Transverse colon (tissue), 4 donors: ENCODE measurements around the gene NAB2. TPM values are rescaled to one million over a fixed set of nuclear protein-coding genes. Genes with fewer than 3 reads are reported as not detected.

ENCODE experiments used
- DNase-seq: peaks from one replicate; pipeline ENCODE4 v3.0.0-alpha.2; 2019
- H3K27ac ChIP-seq, 4 donors: fragments of 200-600 bp; sonication (generic); 2 replicates each; pipeline ENCODE4 v1.5.1; 2016 to 2018; ENCODE audit warnings: inconsistent platforms in 4 of 4
- H3K27me3 ChIP-seq: fragments of 200-600 bp; sonication (generic); 2 replicates; pipeline ENCODE4 v1.5.1; 2017; ENCODE audit warnings: inconsistent platforms
- H3K36me3 ChIP-seq, 4 donors: fragments of 200-600 bp; sonication (generic); 2 replicates each; pipeline ENCODE4 v1.5.1; 2017 to 2019; ENCODE audit warnings: inconsistent platforms in 4 of 4
- H3K4me1 ChIP-seq, 4 donors: fragments of 200-600 bp; sonication (generic); 2 replicates each; pipeline ENCODE4 v1.5.1; 2017 to 2020; ENCODE audit warnings: inconsistent platforms in 4 of 4
- H3K4me3 ChIP-seq, 4 donors: fragments of 200-600 bp; sonication (generic); 1 replicate in 1 of 4; 2 replicates in 3 of 4; pipeline versions ENCODE4 v1.5.1 to v1.6.1; 2017 to 2019; ENCODE audit warnings: inconsistent platforms in 4 of 4
- H3K9me3 ChIP-seq, 2 donors: fragments of 200-600 bp; sonication (generic); 2 replicates each; pipeline ENCODE4 v1.5.1; 2017 to 2019; ENCODE audit warnings: inconsistent platforms in 2 of 2
- EP300 ChIP-seq: sonication (generic); formaldehyde crosslinking; IDR thresholded peaks from one replicate; pipeline ENCODE4 v1.6.1; 2017; ENCODE audit warnings: antibody characterized with exemption, low read depth
- POLR2A ChIP-seq: fragments of 450-650 bp; IDR thresholded peaks from one replicate; pipeline ENCODE4 v1.6.1; 2016; ENCODE audit warnings: antibody characterized with exemption, mild to moderate bottlenecking, moderate library complexity
- POLR2AphosphoS5 ChIP-seq, 3 donors: sonication (generic); formaldehyde crosslinking; IDR thresholded peaks; one replicate each; pipeline ENCODE4 v1.6.1; 2016; ENCODE audit warnings: antibody characterized with exemption in 3 of 3
- WGBS, 2 donors: methylation state at CpG; one replicate each; pipeline ENCODE4 v1.1.5; 2018; ENCODE audit warnings: low coverage in 1 of 2; 5-methylcytosine and 5-hydroxymethylcytosine counted together
- in situ Hi-C, 4 donors: fragments of 200-750 bp; cut with MboI; loops; one replicate each; pipeline versions ENCODE4 v1.15.0 to v1.15.1; 2017; ENCODE audit warnings: low sequenced_read_pairs in 3 of 4, low pct_ligation_motif_present in 1 of 4, low pct_unique_long_range_greater_than_20kb in 1 of 4
- intact Hi-C: fragments of 100-400 bp; cut with DNase I; formaldehyde crosslinking; loops from one replicate; pipeline ENCODE4 v1.15.1; 2023; ENCODE audit warnings: low total_unique reads
- total RNA-seq, 4 donors: library from RNA; depleted of rRNA; stranded (reverse); fragments of >200 nt; gene quantifications; one replicate each; pipeline ENCODE4 v1.1.0, GENCODE V29; 2016
- TF ChIP-seq, protein P1 (sequence below), 5 experiments: fragments of 200-600 bp in 3 of 5; fragments of 450-650 bp in 2 of 5; sonication (generic) in 3 of 5; IDR thresholded peaks; 1 replicate in 2 of 5; 2 replicates in 3 of 5; pipeline ENCODE4 v1.5.1; 2016 to 2017; ENCODE audit warnings: antibody characterized with exemption in 5 of 5, inconsistent platforms in 3 of 5, mild to moderate bottlenecking in 2 of 5, moderate library complexity in 1 of 5

The NAB2 gene
- total RNA-seq, 4 donors from 2014 or later, result 2.6 to 9.1 (median 4.7) TPM

DNA sequence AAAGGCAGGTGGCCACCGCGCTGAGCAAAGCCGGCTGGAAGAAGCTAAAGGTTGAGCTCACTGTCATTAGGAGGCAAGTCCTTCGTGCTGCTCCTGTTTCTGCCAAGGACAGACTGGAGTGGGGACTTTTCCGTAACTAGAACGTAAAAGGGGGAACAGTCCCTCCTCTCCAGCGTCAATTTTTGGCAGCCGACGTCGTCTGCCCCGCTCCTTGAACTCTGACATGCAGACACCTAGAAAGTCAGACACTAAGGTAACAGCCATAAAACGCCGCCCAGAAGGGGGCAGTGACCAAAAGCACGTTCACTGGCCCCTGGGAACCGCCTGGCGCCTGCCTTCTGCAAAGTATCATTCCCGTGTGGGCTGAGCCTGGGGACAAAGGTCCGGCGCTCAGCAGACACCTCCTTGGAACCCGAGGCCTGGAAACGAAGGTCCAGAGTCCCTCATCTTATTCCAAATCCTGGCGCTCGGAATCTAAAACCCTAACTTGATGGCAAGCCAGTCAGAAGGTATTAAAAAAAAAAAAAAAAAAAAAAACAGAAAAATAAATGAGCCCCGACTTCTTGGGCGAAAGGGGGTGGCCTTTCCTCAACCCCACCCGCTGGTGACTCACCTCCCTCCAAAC lies 38.3 kb downstream of the NAB2 start:
- in situ Hi-C loops, result no loop called here
- WGBS, 2 donors, result 6 to 7% methylated on average over 12 to 26 of the region's 26 CpGs
- H3K36me3 ChIP-seq, result no peaks in the 10 kb centered on the region
- peak overlapping the region; percentile 94 to 99 (median 96) for H3K27ac ChIP-seq
- peak overlapping the region; percentile 55 to 79 (median 64) for H3K4me3 ChIP-seq
- peak; percentile 90 for DNase-seq
- no peaks in the 10 kb centered on the region for H3K27me3 ChIP-seq
- TF ChIP-seq POLR2A, result no peak
- TF ChIP-seq EP300, result no peak
- TF ChIP-seq POLR2AphosphoS5 (IDR thresholded peaks at IDR 0.05), result peak in 2 of 3 donors; percentile 63 to 83
- TF ChIP-seq, protein P1, sequence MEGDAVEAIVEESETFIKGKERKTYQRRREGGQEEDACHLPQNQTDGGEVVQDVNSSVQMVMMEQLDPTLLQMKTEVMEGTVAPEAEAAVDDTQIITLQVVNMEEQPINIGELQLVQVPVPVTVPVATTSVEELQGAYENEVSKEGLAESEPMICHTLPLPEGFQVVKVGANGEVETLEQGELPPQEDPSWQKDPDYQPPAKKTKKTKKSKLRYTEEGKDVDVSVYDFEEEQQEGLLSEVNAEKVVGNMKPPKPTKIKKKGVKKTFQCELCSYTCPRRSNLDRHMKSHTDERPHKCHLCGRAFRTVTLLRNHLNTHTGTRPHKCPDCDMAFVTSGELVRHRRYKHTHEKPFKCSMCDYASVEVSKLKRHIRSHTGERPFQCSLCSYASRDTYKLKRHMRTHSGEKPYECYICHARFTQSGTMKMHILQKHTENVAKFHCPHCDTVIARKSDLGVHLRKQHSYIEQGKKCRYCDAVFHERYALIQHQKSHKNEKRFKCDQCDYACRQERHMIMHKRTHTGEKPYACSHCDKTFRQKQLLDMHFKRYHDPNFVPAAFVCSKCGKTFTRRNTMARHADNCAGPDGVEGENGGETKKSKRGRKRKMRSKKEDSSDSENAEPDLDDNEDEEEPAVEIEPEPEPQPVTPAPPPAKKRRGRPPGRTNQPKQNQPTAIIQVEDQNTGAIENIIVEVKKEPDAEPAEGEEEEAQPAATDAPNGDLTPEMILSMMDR (IDR thresholded peaks at IDR 0.05), result peak in 4 of 5 experiments; percentile 21 to 45 (median 28)
- peaks cover 21 to 41% (median 33%) of the 10 kb centered on the region in 4 donors for H3K4me1 ChIP-seq
- intact Hi-C loops, result no loop called here
- H3K9me3 ChIP-seq, result no peaks in the 10 kb centered on the region

DNA sequence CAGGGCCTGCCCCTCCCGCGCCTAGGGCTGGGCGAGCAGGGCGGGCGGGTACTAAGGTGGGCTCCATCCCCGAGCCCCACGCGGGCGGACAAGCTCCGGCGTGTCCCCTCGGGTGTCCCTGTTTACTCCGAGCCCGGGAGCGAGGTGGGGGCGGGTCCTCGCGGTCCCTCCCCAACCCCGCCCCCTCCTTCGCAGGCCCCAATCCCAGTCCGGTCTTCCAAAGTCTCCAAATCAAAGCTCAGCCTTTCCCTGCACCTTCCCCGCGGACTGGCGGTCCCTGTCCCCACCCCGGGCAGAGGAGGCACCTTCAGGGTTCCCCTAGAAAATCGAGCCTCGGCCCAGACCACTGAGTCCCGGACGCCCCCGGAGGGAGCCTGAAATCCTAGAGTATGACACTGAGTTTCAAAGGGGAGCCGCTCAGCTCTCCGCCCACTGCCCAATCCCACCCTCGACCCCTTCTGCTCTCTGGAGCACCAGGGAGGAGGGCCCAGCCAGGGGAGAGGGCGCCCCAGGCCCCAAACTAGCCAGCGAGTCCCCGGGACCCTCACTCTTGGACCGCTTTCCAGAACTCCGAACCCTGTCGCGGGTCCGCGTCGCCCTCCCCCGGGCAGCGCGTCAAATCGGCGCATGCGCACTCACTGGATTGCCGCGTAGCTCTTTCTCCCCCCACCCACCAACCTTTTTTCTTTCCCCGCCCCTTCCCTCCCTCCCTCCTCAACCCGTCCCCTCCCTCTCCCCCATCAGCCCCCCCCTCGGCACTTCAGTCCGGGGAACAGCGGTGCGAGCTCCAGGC lies 39.0 kb downstream of the NAB2 start, which contains the start of gene LRP1:
Gene LRP1 (plus strand): TSS at position 758 of the 793 bp plus-strand sequence. CDS start 482 bp downstream, outside the sequence.
- peak; percentile 88 for DNase-seq
- in situ Hi-C loops, result no loop called here
- H3K4me3 ChIP-seq, result peak within 1 kb of the TSS; percentile 55 to 79 (median 64)
- H3K27me3 ChIP-seq, result no peaks in the 10 kb centered on the region
- peaks cover 27 to 48% (median 39%) of the 10 kb centered on the region in 4 donors for H3K4me1 ChIP-seq
- 1% methylated on average over 42 of the region's 57 CpGs; no CpG with 5 or more reads in 1 of the 2 donors for WGBS, 2 donors
- intact Hi-C loops, result no loop called here
- no peaks in the 10 kb centered on the region for H3K36me3 ChIP-seq
- H3K27ac ChIP-seq, result peak within 1 kb of the TSS; percentile 94 to 99 (median 96)
- no peaks in the 10 kb centered on the region for H3K9me3 ChIP-seq
- TF ChIP-seq POLR2AphosphoS5 (IDR thresholded peaks at IDR 0.05) (peak; percentile 80 to 91 (median 88)), POLR2A (peak; percentile 83), EP300 (no peak)
- TF ChIP-seq, protein P1 (IDR thresholded peaks at IDR 0.05), result no peak

DNA sequence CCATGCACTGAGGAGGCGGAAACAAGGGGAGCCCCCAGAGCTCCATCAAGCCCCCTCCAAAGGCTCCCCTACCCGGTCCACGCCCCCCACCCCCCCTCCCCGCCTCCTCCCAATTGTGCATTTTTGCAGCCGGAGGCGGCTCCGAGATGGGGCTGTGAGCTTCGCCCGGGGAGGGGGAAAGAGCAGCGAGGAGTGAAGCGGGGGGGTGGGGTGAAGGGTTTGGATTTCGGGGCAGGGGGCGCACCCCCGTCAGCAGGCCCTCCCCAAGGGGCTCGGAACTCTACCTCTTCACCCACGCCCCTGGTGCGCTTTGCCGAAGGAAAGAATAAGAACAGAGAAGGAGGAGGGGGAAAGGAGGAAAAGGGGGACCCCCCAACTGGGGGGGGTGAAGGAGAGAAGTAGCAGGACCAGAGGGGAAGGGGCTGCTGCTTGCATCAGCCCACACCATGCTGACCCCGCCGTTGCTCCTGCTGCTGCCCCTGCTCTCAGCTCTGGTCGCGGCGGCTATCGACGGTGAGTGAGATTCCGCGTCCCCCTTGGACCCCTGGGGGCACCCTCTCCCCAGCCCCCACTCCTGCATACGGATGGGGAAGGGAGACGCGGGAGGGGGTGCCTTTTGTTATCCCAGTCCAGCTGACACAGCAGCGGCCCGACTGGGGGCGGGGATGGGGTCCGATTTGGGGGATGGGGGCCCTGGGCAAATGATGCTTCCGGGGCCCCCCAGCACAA lies 39.8 kb downstream of the NAB2 start:
- in situ Hi-C loops (no loop called here), intact Hi-C loops (no loop called here)
- peak overlapping the region; percentile 94 to 99 (median 96) for H3K27ac ChIP-seq
- H3K9me3 ChIP-seq, result no peaks in the 10 kb centered on the region
- no peaks in the 10 kb centered on the region for H3K27me3 ChIP-seq
- peak overlapping the region; percentile 55 to 79 (median 64) for H3K4me3 ChIP-seq
- no peaks in the 10 kb centered on the region for H3K36me3 ChIP-seq
- peak; percentile 19 for DNase-seq
- 6 to 13% methylated on average over 9 to 31 of the region's 35 CpGs for WGBS, 2 donors
- no peak for TF ChIP-seq POLR2AphosphoS5 (IDR thresholded peaks at IDR 0.05)
- TF ChIP-seq, protein P1 (IDR thresholded peaks at IDR 0.05), result no peak
- no peak for TF ChIP-seq POLR2A
- no peak for TF ChIP-seq EP300
- H3K4me1 ChIP-seq, result peaks cover 27 to 55% (median 46%) of the 10 kb centered on the region in 4 donors
